Pons (tissue), 1 donor: Measurements from ENCODE around the gene PCMTD2.
"Not testable (repeated sequence)": the region's sequence is repeated elsewhere in the genome, so short reads cannot be mapped to it uniquely, and the experiment has no call there.

Experiments used
- DNase-seq: peaks from one replicate; pipeline ENCODE4 v3.0.0-alpha.2; 2016; ENCODE audit warnings: low spot score

Gene PCMTD2

DNA sequence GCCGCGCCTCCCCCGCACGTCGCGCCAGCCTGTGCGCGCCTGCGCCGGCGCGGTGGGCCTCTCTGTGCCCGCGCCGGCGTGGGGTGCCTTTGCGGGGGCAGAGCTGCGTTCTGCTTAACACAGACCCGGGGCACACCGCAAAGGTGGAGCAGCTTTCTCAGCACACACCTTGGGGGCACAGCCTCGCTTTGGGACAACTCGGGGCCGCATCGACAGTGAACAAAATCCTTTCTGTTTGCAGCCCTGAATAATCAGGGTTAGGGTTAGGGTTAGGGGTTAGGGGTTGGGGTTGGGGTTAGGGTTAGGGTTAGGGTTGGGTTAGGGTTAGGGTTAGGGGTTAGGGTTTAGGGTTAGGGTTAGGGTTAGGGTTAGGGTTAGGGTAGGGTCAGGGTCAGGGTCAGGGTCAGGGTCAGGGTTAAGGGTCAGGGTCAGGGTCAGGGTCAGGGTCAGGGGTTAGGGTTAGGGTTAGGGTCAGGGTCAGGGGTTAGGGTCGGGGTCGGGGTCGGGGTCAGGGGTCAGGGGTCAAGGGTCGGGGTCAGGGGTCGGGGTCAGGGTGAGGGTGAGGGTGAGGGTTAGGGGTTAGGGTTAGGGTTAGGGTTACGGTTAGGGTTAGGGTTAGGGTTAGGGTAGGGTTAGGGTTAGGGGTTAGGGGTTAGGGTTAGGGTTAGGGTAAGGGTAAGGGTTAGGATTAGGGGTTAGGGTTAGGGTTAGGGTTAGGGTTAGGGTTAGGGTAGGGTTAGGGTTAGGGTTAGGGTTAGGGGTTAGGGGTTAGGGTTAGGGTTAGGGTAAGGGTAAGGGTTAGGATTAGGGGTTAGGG, 31.1 kb downstream of the PCMTD2 start:
- DNase-seq = not testable (repeated sequence)

DNA sequence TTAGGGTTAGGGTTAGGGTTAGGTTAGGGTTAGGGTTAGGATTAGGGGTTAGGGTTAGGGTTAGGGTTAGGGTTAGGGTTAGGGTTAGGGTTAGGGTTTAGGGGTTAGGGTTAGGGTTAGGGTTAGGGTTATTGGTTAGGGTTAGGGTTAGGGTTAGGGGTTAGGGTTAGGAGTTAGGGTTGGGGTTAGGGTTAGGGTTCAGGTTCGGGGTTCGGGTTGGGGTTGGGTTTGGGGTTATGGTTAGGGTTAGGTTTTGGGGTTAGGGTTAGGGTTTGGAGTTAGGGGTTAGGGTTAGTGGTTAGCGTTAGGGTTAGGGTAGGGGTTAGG, 31.7 kb downstream of the PCMTD2 start:
- DNase-seq = not testable (repeated sequence)

GRCh38 chr20:64292167-64292566, 36.6 kb downstream of the PCMTD2 start:
- DNase-seq = not testable (repeated sequence)

DNA sequence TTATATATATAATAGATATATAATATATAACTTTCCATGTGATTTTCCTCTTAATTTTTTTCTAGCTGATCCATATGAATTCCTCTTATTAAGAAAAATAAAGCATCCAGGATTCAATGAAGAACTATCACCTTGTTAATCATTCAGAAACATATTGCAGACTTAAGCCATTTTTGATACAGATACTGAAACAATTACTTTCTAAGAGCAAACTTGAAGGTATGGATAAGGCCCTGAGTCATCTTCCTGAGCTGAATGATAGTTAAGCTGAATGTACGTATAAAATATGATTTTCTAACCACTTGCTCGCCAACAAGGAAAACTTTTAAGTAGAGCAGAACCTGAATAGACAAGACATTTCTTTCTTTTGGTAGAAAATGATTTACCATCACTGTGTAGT, 47.5 kb downstream of the PCMTD2 start:
- not testable (repeated sequence) for DNase-seq

GRCh38 chr20:64313761-64314160, 58.2 kb downstream of the PCMTD2 start:
- DNase-seq = not testable (repeated sequence)

DNA sequence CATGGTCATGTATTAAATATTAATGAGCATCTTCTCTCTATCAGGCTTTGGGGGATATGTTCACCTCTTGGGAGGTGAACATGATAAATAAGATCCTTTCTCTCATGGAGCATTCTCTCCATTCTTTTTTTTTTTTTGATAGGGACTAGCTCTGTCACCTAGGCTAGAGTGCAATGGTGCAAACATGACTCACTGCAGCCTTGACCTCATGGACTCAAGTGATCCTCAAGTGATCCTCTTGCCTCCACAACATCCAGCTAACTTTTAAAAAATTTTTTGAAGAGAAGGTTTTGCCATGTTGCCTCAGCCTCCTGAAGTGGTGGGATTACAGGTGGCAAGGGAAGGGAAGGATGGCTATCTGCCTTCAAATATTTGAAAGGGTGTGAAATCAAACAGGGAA, 59.8 kb downstream of the PCMTD2 start:
- DNase-seq = not testable (repeated sequence)

DNA sequence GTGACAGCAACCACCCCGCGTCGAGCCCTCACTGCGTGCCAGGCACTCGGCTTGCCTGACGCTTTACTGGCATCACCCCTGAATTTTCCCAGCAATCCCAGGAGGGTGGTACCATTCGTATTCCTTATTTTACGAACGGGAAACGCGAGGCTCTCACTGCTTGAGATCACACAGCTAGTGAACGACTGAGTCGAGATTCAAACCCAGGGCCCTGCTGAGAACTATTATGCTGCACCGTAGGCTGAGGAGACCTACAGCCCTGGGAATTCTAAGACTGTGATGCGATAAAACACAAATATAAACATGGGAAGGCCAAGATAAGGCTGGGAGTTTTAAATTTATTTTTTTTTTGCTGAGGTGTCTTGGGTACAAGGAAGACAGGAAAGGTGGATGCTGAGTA, 60.3 kb downstream of the PCMTD2 start:
- not testable (repeated sequence) for DNase-seq

DNA sequence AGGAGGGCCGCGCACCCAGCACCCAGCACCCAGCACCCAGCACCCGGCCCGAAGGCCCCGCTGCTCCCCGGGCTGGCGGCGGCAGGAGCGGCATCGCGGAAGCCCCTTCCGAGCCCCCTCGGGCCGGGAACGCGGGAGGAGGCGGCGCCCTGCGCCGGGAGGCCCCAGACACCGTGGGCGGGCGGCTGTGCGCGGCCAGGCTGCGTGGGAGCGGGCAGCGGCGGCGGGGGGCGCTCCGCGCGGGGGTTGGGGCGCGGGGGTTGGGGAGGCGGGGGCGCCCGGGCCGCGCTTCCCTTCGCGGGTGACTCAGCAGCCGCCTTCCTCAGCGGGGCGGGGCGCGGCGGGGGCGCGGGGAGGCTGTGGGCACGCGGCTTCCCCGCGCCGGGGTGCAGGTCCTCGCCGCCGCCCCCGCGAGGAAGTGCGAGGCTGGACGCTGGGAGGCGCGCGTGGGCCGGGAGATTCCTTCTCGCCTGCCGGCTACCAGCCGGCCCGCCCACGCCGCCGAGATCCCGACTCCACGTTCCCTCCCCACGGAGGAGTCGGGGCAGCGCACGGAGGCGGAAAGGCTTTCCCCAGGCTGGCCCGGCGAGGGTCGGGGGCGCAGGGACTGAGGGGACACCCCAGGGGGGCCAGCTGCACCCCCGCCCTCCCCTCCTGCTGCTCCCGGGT, 61.0 kb downstream of the PCMTD2 start:
- not testable (repeated sequence) for DNase-seq

- not testable (repeated sequence) for DNase-seq
Observed at GRCh38 chr20:64317331-64317730, 61.8 kb downstream of the PCMTD2 start.

DNA sequence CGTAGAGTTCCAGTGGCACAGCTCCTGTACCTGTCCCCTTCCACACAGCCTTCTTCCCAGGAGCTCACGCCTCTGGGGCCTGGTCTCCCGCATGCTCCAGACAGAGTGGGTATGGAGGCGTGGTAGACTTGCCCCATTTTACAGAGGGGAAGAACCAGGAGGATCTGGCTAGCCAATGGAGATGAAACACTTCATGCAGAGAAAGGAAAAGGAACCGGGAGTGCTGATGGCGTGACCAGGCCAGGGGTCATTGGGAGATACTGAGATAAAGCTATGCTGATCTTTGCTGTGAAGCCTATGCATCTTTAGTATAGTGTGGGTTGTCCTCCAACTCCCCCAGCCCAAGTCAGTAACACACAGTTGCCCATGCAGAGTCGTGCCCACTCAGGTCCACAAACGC, 62.5 kb downstream of the PCMTD2 start:
- DNase-seq = not testable (repeated sequence)

DNA sequence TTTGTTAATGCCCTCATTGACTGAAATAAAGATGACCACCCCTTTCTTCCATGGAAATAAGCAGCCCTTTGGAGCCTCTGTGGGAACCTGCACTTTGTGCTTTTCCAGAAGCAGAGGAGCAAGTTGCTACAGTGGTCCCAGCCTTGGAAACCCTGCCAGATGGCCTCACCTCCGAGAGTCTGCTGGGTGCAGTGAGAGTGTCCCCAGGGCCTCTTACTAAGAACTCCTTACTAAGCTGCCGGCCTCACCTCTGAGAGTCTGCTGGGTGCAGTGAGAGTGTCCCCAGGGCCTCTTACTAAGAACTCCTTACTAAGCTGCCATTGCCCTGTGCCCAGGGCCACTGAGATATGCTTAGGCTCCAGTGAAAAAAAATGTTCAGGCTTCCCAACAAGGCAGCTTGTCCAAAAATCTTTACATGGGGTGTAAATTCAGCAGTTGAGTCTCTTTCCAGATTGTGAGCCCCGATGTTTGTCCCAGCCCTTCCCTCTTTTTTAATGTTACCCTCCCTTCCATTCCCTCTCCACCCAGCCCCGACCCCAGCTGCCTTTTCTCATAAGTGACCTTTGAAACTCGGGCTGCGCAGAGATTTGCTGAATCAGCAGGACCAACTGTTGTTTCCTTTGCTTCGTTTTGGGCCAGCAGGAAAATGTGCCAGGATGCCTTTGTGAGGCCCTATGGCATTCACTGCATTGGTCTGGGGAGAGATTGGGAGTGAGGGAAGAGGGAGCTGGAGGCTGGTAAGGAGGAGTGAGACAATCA, 66.7 kb downstream of the PCMTD2 start:
- not testable (repeated sequence) for DNase-seq
